GM23338 (cell line): ENCODE measurements around the gene CACNA1B. TPM values are rescaled to one million over a fixed set of nuclear protein-coding genes. Genes with fewer than 3 reads are reported as not detected.

Experiments used
- ATAC-seq: fragments of 200-7000 bp; cut with Tn5 transposase; 3 replicates; pipeline ENCODE4 v1.9.1; 2020
- DNase-seq: peaks from one replicate; pipeline ENCODE4 v3.0.0-alpha.2; 2015; ENCODE audit warnings: low spot score
- H2AFZ ChIP-seq: fragments of 200-600 bp; sonication (generic); 2 replicates; pipeline ENCODE4 v1.8.0; 2016; ENCODE audit warnings: antibody characterized with exemption, mild to moderate bottlenecking, moderate library complexity
- H3F3A ChIP-seq: fragments of 200-600 bp; sonication (generic); replicated peaks from 2 replicates; pipeline ENCODE4 v1.8.0; 2017; ENCODE audit warnings: antibody characterized with exemption, mixed run types, low read depth
- H3K27ac ChIP-seq: fragments of 200-600 bp; sonication (generic); 2 replicates; pipeline ENCODE4 v1.6.1; 2016; ENCODE audit warnings: low read depth
- H3K27me3 ChIP-seq: fragments of 200-600 bp; sonication (generic); 2 replicates; pipeline ENCODE4 v1.8.0; 2016; ENCODE audit warnings: mild to moderate bottlenecking, mixed run types, moderate library complexity; ENCODE audit not compliant: insufficient read depth
- H3K36me3 ChIP-seq: fragments of 200-600 bp; sonication (generic); 2 replicates; pipeline ENCODE4 v1.8.0; 2016; ENCODE audit warnings: mild to moderate bottlenecking; ENCODE audit not compliant: insufficient read depth
- H3K4me1 ChIP-seq: fragments of 200-600 bp; sonication (generic); 2 replicates; pipeline ENCODE4 v1.8.0; 2016; ENCODE audit warnings: mild to moderate bottlenecking, moderate library complexity; ENCODE audit not compliant: insufficient read depth
- H3K4me2 ChIP-seq: fragments of 200-600 bp; sonication (generic); 2 replicates; pipeline ENCODE4 v1.7.1; 2017; ENCODE audit warnings: mixed run types
- H3K4me3 ChIP-seq: fragments of 200-600 bp; sonication (generic); 2 replicates; pipeline ENCODE4 v1.6.1; 2016; ENCODE audit warnings: mixed run types
- H3K79me2 ChIP-seq: fragments of 200-600 bp; sonication (generic); replicated peaks from 2 replicates; pipeline ENCODE4 v1.8.0; 2017; ENCODE audit warnings: mild to moderate bottlenecking; ENCODE audit not compliant: insufficient read depth
- H3K9me2 ChIP-seq: fragments of 200-600 bp; sonication (generic); 2 replicates; pipeline ENCODE4 v1.8.0; 2017; ENCODE audit not compliant: insufficient read depth
- H4K20me1 ChIP-seq: fragments of 200-600 bp; sonication (generic); replicated peaks from 2 replicates; pipeline ENCODE4 v1.8.0; 2017; ENCODE audit warnings: mild to moderate bottlenecking; ENCODE audit not compliant: insufficient read depth
- H3K27ac Mint-ChIP-seq: 2 replicates; pipeline ENCODE4 v1.8.0; 2020; ENCODE audit warnings: inconsistent platforms, mild to moderate bottlenecking, moderate library complexity, mixed read lengths
- H3K27me3 Mint-ChIP-seq: 3 replicates; pipeline ENCODE4 v1.8.0; 2022; ENCODE audit warnings: low read depth, mild to moderate bottlenecking, moderate library complexity, mixed read lengths, inconsistent platforms; ENCODE audit not compliant: insufficient read depth, poor library complexity
- H3K36me3 Mint-ChIP-seq: 3 replicates; pipeline ENCODE4 v1.8.0; 2021; ENCODE audit warnings: low read depth, mild to moderate bottlenecking, inconsistent platforms, moderate library complexity, mixed read lengths
- H3K4me1 Mint-ChIP-seq: 3 replicates; pipeline ENCODE4 v1.8.0; 2020; ENCODE audit warnings: mild to moderate bottlenecking, inconsistent platforms, mixed read lengths
- H3K4me3 Mint-ChIP-seq: 3 replicates; pipeline ENCODE4 v1.8.0; 2021; ENCODE audit warnings: moderate library complexity, mild to moderate bottlenecking, inconsistent platforms, mixed read lengths
- H3K9me3 Mint-ChIP-seq: 3 replicates; pipeline ENCODE4 v1.8.0; 2020; ENCODE audit warnings: moderate library complexity, mild to moderate bottlenecking, inconsistent platforms, mixed read lengths
- EZH2 ChIP-seq: fragments of 200-600 bp; sonication (generic); IDR thresholded peaks from one replicate; pipeline ENCODE4 v1.8.0; 2017; ENCODE audit warnings: antibody characterized with exemption, mild to moderate bottlenecking, low read depth; ENCODE audit not compliant: unreplicated experiment
- EZH2phosphoT487 ChIP-seq: fragments of 200-600 bp; sonication (generic); IDR thresholded peaks from one replicate; pipeline ENCODE4 v1.8.1; 2018; ENCODE audit warnings: antibody characterized with exemption; ENCODE audit not compliant: unreplicated experiment
- JUNB ChIP-seq: IDR thresholded peaks from one replicate; pipeline ENCODE4 v1.6.1; 2016; ENCODE audit warnings: antibody characterized with exemption; ENCODE audit not compliant: unreplicated experiment
- STAT1 ChIP-seq: IDR thresholded peaks from one replicate; pipeline ENCODE4 v1.6.1; 2016; ENCODE audit warnings: antibody characterized with exemption; ENCODE audit not compliant: unreplicated experiment
- ZNF114 ChIP-seq: fragments of 250-450 bp; sonication (Bioruptor Pico); IDR thresholded peaks from 2 replicates; pipeline ENCODE4 v1.5.0; 2020; ENCODE audit warnings: mild to moderate bottlenecking, moderate library complexity
- ZNF331 ChIP-seq: fragments of 250-450 bp; sonication (Bioruptor Pico); IDR thresholded peaks from 2 replicates; pipeline ENCODE4 v1.5.0; 2020; ENCODE audit warnings: low read depth, mild to moderate bottlenecking, moderate library complexity
- polyA plus RNA-seq: library from polyadenylated mRNA; unstranded; fragments of >200 nt; fragmentation: Nextera tagmentation; extraction: Ambion mirVana; gene quantifications from 2 replicates; pipeline ENCODE4 v1.2.1, GENCODE V29; 2016
- total RNA-seq: library from RNA; depleted of rRNA; stranded (reverse); fragments of >200 nt; shearing (Covaris generic); gene quantifications from 2 replicates; pipeline ENCODE4 v1.2.3, GENCODE V29; 2014
- TF ChIP-seq, protein P1 (sequence below): fragments of 250-450 bp; sonication (Bioruptor Pico); IDR thresholded peaks from 2 replicates; pipeline ENCODE4 v1.5.0; 2020; ENCODE audit warnings: mild to moderate bottlenecking, moderate library complexity
- TF ChIP-seq, protein P2 (sequence below), 2 experiments: fragments of 200-600 bp in 1 of 2; sonication (generic) in 1 of 2; conservative IDR thresholded peaks; 2 replicates each; pipeline versions ENCODE4 v1.5.1 to v1.6.1; 2016 to 2017; ENCODE audit warnings: antibody characterized with exemption in 2 of 2, low read depth in 2 of 2, mild to moderate bottlenecking in 2 of 2, moderate library complexity in 1 of 2

The CACNA1B gene
- total and polyA plus RNA-seq, 2 experiments from 2014 or later = 1.1 to 10.4 TPM

DNA sequence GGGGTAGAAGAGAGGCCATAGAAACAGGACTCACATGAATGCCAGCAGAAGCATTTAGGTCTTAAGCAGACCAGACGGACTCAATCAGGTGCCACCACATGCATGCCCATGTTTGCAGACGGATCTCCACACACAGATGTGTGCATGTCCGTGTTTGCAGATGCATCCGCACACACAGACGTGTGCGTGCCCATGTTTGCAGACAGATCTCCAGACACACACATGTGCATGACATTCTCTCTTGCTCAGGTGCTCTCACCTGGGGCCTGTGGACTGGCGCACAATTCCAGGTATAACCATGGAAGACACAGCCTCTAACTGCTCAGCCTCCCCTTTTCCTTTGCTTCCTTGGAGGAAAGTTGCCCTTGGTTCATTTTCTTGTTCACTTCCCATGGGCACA, 148.3 kb downstream of the CACNA1B start:
- Histone ChIP-seq H3K36me3 (no peaks in the 10 kb centered on the region), H2AFZ (no peak overlapping the region), H3K27ac (no peak overlapping the region), H3K9me2 (no peaks in the 10 kb centered on the region), H3K4me1 (no peaks in the 10 kb centered on the region), H3K4me3 (no peak overlapping the region), H3K27me3 (peaks cover 8% of the 10 kb centered on the region), H3K4me2 (no peak overlapping the region), H3F3A (no peaks in the 10 kb centered on the region; the same call in 1 of the 2 replicates), H3K79me2 (peaks cover 20% of the 10 kb centered on the region), H4K20me1 (no peaks in the 10 kb centered on the region)
- Mint-ChIP-seq H3K36me3 (peaks cover 22% of the 10 kb centered on the region), H3K27me3 (peaks cover 11% of the 10 kb centered on the region), H3K9me3 (no peaks in the 10 kb centered on the region), H3K27ac (no peak overlapping the region), H3K4me3 (no peak overlapping the region), H3K4me1 (peaks cover 3% of the 10 kb centered on the region)
- no peak for DNase-seq
- ATAC-seq = no peak
- TF ChIP-seq EZH2 (no peak), ZNF331 (CRISPR knock-in tag) (no peak), ZNF114 (no peak), JUNB (no peak), STAT1 (no peak), EZH2phosphoT487 (no peak)
- TF ChIP-seq, protein P1, sequence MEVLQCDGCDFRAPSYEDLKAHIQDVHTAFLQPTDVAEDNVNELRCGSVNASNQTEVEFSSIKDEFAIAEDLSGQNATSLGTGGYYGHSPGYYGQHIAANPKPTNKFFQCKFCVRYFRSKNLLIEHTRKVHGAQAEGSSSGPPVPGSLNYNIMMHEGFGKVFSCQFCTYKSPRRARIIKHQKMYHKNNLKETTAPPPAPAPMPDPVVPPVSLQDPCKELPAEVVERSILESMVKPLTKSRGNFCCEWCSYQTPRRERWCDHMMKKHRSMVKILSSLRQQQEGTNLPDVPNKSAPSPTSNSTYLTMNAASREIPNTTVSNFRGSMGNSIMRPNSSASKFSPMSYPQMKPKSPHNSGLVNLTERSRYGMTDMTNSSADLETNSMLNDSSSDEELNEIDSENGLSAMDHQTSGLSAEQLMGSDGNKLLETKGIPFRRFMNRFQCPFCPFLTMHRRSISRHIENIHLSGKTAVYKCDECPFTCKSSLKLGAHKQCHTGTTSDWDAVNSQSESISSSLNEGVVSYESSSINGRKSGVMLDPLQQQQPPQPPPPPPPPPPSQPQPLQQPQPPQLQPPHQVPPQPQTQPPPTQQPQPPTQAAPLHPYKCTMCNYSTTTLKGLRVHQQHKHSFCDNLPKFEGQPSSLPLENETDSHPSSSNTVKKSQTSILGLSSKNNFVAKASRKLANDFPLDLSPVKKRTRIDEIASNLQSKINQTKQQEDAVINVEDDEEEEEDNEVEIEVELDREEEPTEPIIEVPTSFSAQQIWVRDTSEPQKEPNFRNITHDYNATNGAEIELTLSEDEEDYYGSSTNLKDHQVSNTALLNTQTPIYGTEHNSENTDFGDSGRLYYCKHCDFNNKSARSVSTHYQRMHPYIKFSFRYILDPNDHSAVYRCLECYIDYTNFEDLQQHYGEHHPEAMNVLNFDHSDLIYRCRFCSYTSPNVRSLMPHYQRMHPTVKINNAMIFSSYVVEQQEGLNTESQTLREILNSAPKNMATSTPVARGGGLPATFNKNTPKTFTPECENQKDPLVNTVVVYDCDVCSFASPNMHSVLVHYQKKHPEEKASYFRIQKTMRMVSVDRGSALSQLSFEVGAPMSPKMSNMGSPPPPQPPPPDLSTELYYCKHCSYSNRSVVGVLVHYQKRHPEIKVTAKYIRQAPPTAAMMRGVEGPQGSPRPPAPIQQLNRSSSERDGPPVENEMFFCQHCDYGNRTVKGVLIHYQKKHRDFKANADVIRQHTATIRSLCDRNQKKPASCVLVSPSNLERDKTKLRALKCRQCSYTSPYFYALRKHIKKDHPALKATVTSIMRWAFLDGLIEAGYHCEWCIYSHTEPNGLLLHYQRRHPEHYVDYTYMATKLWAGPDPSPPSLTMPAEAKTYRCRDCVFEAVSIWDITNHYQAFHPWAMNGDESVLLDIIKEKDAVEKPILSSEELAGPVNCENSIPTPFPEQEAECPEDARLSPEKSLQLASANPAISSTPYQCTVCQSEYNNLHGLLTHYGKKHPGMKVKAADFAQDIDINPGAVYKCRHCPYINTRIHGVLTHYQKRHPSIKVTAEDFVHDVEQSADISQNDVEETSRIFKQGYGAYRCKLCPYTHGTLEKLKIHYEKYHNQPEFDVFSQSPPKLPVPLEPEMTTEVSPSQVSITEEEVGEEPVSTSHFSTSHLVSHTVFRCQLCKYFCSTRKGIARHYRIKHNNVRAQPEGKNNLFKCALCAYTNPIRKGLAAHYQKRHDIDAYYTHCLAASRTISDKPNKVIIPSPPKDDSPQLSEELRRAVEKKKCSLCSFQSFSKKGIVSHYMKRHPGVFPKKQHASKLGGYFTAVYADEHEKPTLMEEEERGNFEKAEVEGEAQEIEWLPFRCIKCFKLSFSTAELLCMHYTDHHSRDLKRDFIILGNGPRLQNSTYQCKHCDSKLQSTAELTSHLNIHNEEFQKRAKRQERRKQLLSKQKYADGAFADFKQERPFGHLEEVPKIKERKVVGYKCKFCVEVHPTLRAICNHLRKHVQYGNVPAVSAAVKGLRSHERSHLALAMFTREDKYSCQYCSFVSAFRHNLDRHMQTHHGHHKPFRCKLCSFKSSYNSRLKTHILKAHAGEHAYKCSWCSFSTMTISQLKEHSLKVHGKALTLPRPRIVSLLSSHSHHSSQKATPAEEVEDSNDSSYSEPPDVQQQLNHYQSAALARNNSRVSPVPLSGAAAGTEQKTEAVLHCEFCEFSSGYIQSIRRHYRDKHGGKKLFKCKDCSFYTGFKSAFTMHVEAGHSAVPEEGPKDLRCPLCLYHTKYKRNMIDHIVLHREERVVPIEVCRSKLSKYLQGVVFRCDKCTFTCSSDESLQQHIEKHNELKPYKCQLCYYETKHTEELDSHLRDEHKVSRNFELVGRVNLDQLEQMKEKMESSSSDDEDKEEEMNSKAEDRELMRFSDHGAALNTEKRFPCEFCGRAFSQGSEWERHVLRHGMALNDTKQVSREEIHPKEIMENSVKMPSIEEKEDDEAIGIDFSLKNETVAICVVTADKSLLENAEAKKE (CRISPR knock-in tag) = no peak
- TF ChIP-seq, protein P2, sequence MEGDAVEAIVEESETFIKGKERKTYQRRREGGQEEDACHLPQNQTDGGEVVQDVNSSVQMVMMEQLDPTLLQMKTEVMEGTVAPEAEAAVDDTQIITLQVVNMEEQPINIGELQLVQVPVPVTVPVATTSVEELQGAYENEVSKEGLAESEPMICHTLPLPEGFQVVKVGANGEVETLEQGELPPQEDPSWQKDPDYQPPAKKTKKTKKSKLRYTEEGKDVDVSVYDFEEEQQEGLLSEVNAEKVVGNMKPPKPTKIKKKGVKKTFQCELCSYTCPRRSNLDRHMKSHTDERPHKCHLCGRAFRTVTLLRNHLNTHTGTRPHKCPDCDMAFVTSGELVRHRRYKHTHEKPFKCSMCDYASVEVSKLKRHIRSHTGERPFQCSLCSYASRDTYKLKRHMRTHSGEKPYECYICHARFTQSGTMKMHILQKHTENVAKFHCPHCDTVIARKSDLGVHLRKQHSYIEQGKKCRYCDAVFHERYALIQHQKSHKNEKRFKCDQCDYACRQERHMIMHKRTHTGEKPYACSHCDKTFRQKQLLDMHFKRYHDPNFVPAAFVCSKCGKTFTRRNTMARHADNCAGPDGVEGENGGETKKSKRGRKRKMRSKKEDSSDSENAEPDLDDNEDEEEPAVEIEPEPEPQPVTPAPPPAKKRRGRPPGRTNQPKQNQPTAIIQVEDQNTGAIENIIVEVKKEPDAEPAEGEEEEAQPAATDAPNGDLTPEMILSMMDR (conservative IDR thresholded peaks at IDR 0.05; ENCODE audit: low read depth in 2 of 2) = no peak
